Activated CD8-positive, alpha-beta T cell treated with anti-CD3 and anti-CD28 coated beads for 36 hours (primary cell): Measurements from ENCODE around the gene C2CD4C. TPM values are rescaled to one million over a fixed set of nuclear protein-coding genes. Genes with fewer than 3 reads are reported as not detected.

Experiments used
- ATAC-seq: fragments of 200-7000 bp; cut with Tn5 transposase; one replicate; pipeline ENCODE4 v1.10.0; 2021; ENCODE audit warnings: mild to moderate bottlenecking, moderate library complexity
- CTCF ChIA-PET: fragments of 350-600 bp; sonication (Branson Sonifier 250); formaldehyde crosslinking; loops from one replicate; lab custom pipeline; 2021; ENCODE audit warnings: antibody characterized with exemption; lab: Charles Lee
- POLR2A ChIA-PET: fragments of 350-600 bp; sonication (Branson Sonifier 250); formaldehyde crosslinking; loops from one replicate; lab custom pipeline; 2021; ENCODE audit warnings: antibody characterized with exemption; lab: Charles Lee
- DNase-seq: peaks from one replicate; pipeline ENCODE4 v3.0.0-alpha.2; 2020
- H3K27ac Mint-ChIP-seq: one replicate; pipeline ENCODE4 v1.8.0; 2021; ENCODE audit warnings: mild to moderate bottlenecking, mixed read lengths
- H3K27me3 Mint-ChIP-seq: one replicate; pipeline ENCODE4 v1.8.0; 2021; ENCODE audit warnings: mixed read lengths
- H3K36me3 Mint-ChIP-seq: one replicate; pipeline ENCODE4 v1.8.0; 2021; ENCODE audit warnings: low read depth, mixed read lengths
- H3K4me1 Mint-ChIP-seq: one replicate; pipeline ENCODE4 v1.8.0; 2021; ENCODE audit warnings: low read depth, mixed read lengths
- H3K4me3 Mint-ChIP-seq: one replicate; pipeline ENCODE4 v1.8.0; 2021; ENCODE audit warnings: mild to moderate bottlenecking, moderate library complexity, mixed read lengths
- H3K9me3 Mint-ChIP-seq: one replicate; pipeline ENCODE4 v1.8.0; 2021; ENCODE audit warnings: mixed read lengths
- intact Hi-C: fragments of 100-400 bp; cut with micrococcal nuclease; formaldehyde crosslinking; loops from one replicate; pipeline ENCODE4 v1.10.0; 2022
- total RNA-seq, 2 experiments: library from RNA; stranded (reverse); gene quantifications; one replicate each; pipeline ENCODE4 v1.2.3, GENCODE V29; 2021
- TF ChIP-seq, protein P1 (sequence below): fragments of 200-600 bp; IDR thresholded peaks from one replicate; pipeline ENCODE4 v1.8.0; 2022; ENCODE audit warnings: antibody characterized with exemption, mild to moderate bottlenecking

C2CD4C gene
- total RNA-seq, 2 experiments from 2014 or later = 0.13 to 0.25 TPM

DNA sequence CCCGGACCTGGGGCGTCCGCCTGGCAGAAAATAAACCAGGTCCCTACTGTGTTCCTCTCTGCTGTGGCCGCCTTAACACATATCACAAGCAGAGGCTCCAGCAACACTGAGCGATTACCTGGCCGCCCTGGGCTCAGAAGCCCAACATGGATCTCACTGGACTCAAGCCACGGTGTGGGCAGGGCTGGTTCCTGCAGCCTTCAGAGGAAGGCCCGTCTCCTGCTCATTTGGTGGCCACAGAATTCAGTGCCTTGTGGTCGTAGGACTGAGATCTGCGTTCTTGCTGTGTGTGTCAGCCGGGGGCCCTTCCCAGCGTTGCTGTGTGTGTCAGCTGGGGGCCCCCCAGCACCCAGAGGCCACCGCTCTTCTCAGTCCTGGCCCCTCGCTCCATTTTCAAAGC lies 30.2 kb downstream of the C2CD4C start:
- H3K4me1 Mint-ChIP-seq = peaks cover 17% of the 10 kb centered on the region
- no peaks in the 10 kb centered on the region for H3K36me3 Mint-ChIP-seq
- TF ChIP-seq, protein P1, sequence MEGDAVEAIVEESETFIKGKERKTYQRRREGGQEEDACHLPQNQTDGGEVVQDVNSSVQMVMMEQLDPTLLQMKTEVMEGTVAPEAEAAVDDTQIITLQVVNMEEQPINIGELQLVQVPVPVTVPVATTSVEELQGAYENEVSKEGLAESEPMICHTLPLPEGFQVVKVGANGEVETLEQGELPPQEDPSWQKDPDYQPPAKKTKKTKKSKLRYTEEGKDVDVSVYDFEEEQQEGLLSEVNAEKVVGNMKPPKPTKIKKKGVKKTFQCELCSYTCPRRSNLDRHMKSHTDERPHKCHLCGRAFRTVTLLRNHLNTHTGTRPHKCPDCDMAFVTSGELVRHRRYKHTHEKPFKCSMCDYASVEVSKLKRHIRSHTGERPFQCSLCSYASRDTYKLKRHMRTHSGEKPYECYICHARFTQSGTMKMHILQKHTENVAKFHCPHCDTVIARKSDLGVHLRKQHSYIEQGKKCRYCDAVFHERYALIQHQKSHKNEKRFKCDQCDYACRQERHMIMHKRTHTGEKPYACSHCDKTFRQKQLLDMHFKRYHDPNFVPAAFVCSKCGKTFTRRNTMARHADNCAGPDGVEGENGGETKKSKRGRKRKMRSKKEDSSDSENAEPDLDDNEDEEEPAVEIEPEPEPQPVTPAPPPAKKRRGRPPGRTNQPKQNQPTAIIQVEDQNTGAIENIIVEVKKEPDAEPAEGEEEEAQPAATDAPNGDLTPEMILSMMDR = no peak
- ChIA-PET POLR2A (no interaction called here), CTCF (no interaction called here)
- DNase-seq (no peak), ATAC-seq (no peak)
- peaks cover 14% of the 10 kb centered on the region for H3K27me3 Mint-ChIP-seq
- no peak overlapping the region for H3K4me3 Mint-ChIP-seq
- no peaks in the 10 kb centered on the region for H3K9me3 Mint-ChIP-seq
- intact Hi-C loops = no loop called here
- H3K27ac Mint-ChIP-seq = no peak overlapping the region

DNA sequence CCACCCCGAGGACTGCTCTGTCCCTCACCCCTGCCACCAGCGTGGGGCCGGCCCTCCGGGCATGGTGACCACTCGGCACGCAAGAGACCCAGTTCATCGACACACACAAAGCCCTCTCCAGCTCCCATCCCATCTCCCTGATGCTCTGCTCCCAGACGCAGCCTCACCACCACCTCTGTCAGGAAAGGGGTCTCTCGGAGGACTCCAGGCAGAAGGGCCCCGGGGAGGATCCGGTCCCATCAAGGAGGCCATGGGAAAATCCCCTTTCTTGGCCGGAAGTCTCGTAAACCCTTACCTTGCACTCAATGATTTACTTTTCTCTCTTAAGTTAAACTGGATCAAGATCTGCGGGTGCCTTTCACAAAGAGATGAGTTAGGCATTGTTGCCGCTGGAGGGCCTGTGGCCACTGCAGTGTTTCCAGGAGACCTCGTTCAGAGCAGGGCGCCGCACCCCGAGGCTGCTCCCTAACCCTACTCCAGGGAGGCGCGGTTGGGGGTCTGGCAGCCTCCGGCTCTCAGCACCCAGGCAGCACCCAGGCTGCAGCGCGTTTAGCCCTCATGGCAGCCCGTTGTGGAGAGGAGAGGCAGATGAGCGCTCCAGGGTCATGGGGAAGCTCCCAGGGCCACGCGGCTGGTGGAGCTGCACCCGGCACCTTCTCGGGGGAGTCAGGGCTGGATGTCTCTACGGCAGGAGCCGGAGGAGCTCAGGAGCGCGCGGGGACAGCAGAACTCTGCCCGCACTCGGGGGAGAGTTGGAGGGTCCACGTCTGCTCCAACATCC lies 31.0 kb downstream of the C2CD4C start:
- no peak overlapping the region for H3K27ac Mint-ChIP-seq
- peaks cover 10% of the 10 kb centered on the region for H3K4me1 Mint-ChIP-seq
- TF ChIP-seq, protein P1 = no peak
- no peaks in the 10 kb centered on the region for H3K36me3 Mint-ChIP-seq
- intact Hi-C loops = no loop called here
- H3K9me3 Mint-ChIP-seq = no peaks in the 10 kb centered on the region
- no peak overlapping the region for H3K4me3 Mint-ChIP-seq
- ATAC-seq (no peak), DNase-seq (no peak)
- ChIA-PET POLR2A (no interaction called here), CTCF (no interaction called here)
- peaks cover 9% of the 10 kb centered on the region for H3K27me3 Mint-ChIP-seq

DNA sequence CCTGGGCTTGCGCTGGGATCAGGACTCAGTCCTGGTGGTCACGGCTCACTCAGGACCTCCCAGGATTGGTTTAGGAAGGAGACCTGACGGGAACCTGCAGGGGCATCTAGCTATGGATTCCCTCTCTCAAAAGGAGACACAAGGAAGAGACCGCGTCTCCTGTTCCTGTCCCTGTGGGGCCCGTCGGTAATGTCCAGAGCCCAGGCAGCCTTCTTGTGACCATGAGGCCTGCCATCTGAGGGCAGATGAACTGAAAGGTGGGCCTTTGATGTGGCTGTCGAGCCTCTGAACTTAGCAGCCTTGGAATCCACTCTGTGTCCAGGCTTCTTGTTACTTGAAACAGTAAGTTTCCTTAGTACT lies 32.9 kb downstream of the C2CD4C start:
- POLR2A ChIA-PET = no interaction called here
- ATAC-seq = no peak
- DNase-seq = no peak
- Mint-ChIP-seq H3K4me3 (no peak overlapping the region), H3K36me3 (no peaks in the 10 kb centered on the region), H3K9me3 (no peaks in the 10 kb centered on the region), H3K4me1 (peaks cover 2% of the 10 kb centered on the region), H3K27me3 (peaks cover 10% of the 10 kb centered on the region), H3K27ac (no peak overlapping the region)
- intact Hi-C loops = no loop called here
- TF ChIP-seq, protein P1 = no peak
- CTCF ChIA-PET = no interaction called here

DNA sequence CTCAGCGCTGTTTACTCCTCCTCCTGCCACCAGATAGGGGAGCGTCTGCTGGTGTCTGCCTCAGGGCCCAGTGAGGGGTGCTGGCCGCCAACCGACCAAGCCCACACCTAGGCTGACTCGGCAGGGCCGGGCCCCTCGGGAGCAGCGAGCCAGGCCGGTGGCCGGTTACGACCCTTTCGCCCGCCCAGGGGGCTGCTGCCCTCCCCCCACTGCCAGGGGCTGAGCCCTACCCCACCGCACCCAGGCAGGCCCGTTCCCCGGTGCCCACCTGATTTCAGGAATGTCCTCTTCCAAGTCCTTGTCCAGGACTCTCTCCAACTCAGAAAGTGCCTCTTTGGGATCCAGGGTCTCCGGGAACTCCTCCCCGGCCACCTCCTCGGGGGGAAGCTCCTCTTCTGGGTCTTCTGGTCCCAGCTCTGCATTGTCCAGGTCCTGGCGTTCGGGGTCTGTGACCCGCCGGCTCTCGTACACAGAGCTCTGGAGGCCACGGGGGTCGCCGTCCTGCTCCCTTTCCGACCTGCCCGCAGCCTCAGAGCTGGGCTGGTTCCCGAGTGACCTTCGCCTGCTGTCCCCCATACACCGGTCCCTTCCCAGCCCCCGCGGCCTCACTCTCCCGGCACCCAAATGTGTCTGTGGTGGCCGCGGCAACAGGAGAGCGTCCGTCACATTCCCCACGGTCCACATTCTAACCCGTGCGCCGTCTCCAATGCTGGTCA lies 33.4 kb downstream of the C2CD4C start:
- no peak for DNase-seq
- Mint-ChIP-seq H3K9me3 (no peaks in the 10 kb centered on the region), H3K36me3 (no peaks in the 10 kb centered on the region), H3K27ac (no peak overlapping the region), H3K4me3 (no peak overlapping the region), H3K4me1 (peaks cover under 1% of the 10 kb centered on the region), H3K27me3 (peaks cover 9% of the 10 kb centered on the region)
- ATAC-seq = no peak
- TF ChIP-seq, protein P1 = no peak
- POLR2A ChIA-PET = no interaction called here
- intact Hi-C loops = no loop called here
- CTCF ChIA-PET = no interaction called here

DNA sequence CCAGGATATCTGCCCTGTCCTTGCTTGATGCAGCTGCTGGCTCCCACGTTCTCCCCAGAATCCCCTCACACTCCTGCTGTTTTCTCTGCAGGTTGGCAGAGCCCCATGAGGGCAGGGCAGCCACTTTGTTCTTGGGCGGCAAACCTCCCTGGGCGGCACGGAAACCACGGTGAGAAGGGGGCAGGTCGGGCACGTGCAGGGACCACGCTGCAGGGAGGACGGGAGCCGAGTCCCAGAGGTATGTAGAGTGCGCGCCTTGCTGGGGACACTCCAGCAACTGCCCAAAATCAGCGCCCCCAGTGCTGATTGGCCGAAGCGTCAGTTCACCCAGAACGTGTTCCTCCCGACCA lies 34.1 kb downstream of the C2CD4C start:
- ChIA-PET POLR2A (no interaction called here), CTCF (no interaction called here)
- DNase-seq (no peak), ATAC-seq (no peak)
- Mint-ChIP-seq H3K36me3 (no peaks in the 10 kb centered on the region), H3K27ac (no peak overlapping the region), H3K9me3 (no peaks in the 10 kb centered on the region), H3K27me3 (peaks cover 9% of the 10 kb centered on the region), H3K4me1 (no peaks in the 10 kb centered on the region), H3K4me3 (no peak overlapping the region)
- intact Hi-C loops = no loop called here
- TF ChIP-seq, protein P1 = no peak
